AG04450 (cell line): ENCODE data around the gene UGT1A6. TPM values are rescaled to one million over a fixed set of nuclear protein-coding genes. Genes with fewer than 3 reads are reported as not detected.

ENCODE experiments used
- CTCF ChIA-PET: fragments of 300-600, 350-600 bp; formaldehyde crosslinking; extraction: SDS; loops from one replicate; lab custom pipeline; 2022; ENCODE audit warnings: antibody characterized with exemption, inconsistent platforms; lab: Charles Lee
- POLR2A ChIA-PET: fragments of 350-600 bp; formaldehyde crosslinking; extraction: SDS; loops from one replicate; lab custom pipeline; 2021; ENCODE audit warnings: antibody characterized with exemption, inconsistent platforms; lab: Yijun Ruan, JAX
- DNase-seq: peaks from one replicate; pipeline ENCODE4 v3.0.0-alpha.2; 2011; ENCODE audit warnings: low read depth, low spot score
- H3K27ac ChIP-seq: one replicate; pipeline ENCODE4 v1.5.1; 2012; ENCODE audit warnings: low read depth, low read length, control low read depth
- H3K27me3 ChIP-seq: one replicate; pipeline ENCODE4 v1.6.0; 2012; ENCODE audit warnings: low read length; ENCODE audit not compliant: control insufficient read depth, insufficient read depth
- H3K4me3 ChIP-seq: 2 replicates; pipeline ENCODE4 v1.5.1; 2011; ENCODE audit warnings: mild to moderate bottlenecking, low read depth, low read length, control low read depth
- H3K9me3 ChIP-seq: 2 replicates; pipeline ENCODE4 v1.5.1; 2012; ENCODE audit warnings: low read length; ENCODE audit not compliant: control insufficient read depth, insufficient read depth
- CTCF ChIP-seq: IDR thresholded peaks from 2 replicates; pipeline ENCODE4 v1.5.1; 2011; ENCODE audit warnings: low read depth, low read length, control low read depth, inconsistent platforms
- polyA plus RNA-seq: library from polyadenylated mRNA; depleted of rRNA; stranded (reverse); fragments of >200 nt; gene quantifications from 2 replicates; pipeline ENCODE4 v1.2.3, GENCODE V29; 2011

The UGT1A6 gene
- polyA plus RNA-seq, 1 experiment, result not detected

DNA sequence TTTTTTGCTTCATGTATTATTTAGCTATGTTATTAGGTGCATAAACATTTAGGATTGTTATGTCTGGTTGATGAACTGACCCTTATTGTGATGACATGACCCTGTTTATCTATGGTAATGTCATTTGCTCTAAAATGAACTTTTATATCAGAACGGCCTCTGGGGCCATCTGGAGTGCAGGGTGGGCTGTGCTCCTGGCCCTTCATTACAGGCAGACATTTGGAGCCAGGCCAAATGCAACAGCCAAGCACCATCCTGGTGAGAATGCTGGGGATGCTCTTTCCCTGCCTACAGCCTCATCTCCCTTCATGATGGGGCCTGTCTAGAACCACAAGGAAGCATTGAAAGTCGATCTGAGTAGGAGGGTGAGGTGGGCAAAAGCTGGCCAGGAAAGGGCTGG, 123.6 kb downstream of the UGT1A6 start:
- POLR2A ChIA-PET, result no interaction called here
- TF ChIP-seq CTCF, result no peak

DNA sequence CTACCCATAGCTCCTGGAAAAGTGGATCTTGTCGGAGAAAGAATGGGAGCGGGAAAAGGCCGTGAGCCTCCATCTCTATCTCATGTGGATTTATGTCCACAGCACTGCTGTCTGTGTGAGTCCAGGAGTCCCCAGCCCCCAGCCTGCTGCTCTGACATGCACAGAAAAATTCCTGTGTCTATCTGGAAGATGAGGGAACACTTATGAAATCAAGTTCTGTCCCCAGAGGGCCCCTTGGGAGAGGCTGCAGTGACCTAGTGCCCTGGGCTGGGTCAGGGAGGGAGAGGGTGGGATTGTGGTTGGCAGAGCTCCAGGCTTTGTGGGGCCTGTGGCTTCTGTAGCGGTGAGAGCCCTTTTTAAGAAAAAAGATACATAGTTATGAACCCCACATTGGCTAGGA, 124.1 kb downstream of the UGT1A6 start:
- POLR2A ChIA-PET, result no interaction called here
- no peak overlapping the region for H3K4me3 ChIP-seq
- no peak overlapping the region for H3K27ac ChIP-seq
- no peak for TF ChIP-seq CTCF
- H3K9me3 ChIP-seq, result no peaks in the 10 kb centered on the region; the same call in 1 of the 2 replicates
- peaks cover 2% of the 10 kb centered on the region for H3K27me3 ChIP-seq
- CTCF ChIA-PET, result interaction anchor here (0.6 kb wide), 1 partner anchor 16 kb away, joined by 3 read pairs; no protein-coding TSS in a partner anchor
- no peak for DNase-seq

More for the DNA sequence above, 123.6 kb downstream of the UGT1A6 start:
- peaks cover 2% of the 10 kb centered on the region for H3K27me3 ChIP-seq
- no peak overlapping the region for H3K4me3 ChIP-seq
- CTCF ChIA-PET, result interaction anchor here (0.6 kb wide), 1 partner anchor 16 kb away, joined by 3 read pairs; no protein-coding TSS in a partner anchor
- no peaks in the 10 kb centered on the region; the same call in 1 of the 2 replicates for H3K9me3 ChIP-seq
- no peak for DNase-seq
- no peak overlapping the region for H3K27ac ChIP-seq

GRCh38 chr2:233817361-233817911, 124.7 kb downstream of the UGT1A6 start:
- no peak for DNase-seq
- peaks cover 6% of the 10 kb centered on the region for H3K27me3 ChIP-seq
- H3K27ac ChIP-seq, result no peak overlapping the region
- CTCF ChIA-PET, result no interaction called here
- no peak overlapping the region for H3K4me3 ChIP-seq
- no peaks in the 10 kb centered on the region; the same call in 1 of the 2 replicates for H3K9me3 ChIP-seq
- TF ChIP-seq CTCF, result no peak
- POLR2A ChIA-PET, result no interaction called here

- POLR2A ChIA-PET, result no interaction called here
- Histone ChIP-seq H3K27ac (no peak overlapping the region), H3K27me3 (peaks cover 6% of the 10 kb centered on the region), H3K9me3 (no peaks in the 10 kb centered on the region; the same call in 1 of the 2 replicates), H3K4me3 (no peak overlapping the region)
- DNase-seq, result no peak
- no peak for TF ChIP-seq CTCF
- CTCF ChIA-PET, result no interaction called here
These were observed 125.4 kb downstream of the UGT1A6 start for GRCh38 chr2:233817995-233818638.
